HepG2 (cell line): ENCODE measurements around the gene KDM2B. TPM values are rescaled to one million over a fixed set of nuclear protein-coding genes. Genes with fewer than 3 reads are reported as not detected.

Experiments used
- AHR ChIP-seq: IDR thresholded peaks from 2 replicates; pipeline ENCODE4 v1.6.1; 2018; ENCODE audit warnings: missing genetic modification reagents, missing compliant biosample characterization
- ARHGAP35 ChIP-seq: sonication (generic); formaldehyde crosslinking; IDR thresholded peaks from 2 replicates; pipeline ENCODE4 v1.9.0; 2022; ENCODE audit warnings: mild to moderate bottlenecking, inconsistent platforms, moderate library complexity, missing genetic modification reagents, borderline replicate concordance
- IKZF4 ChIP-seq: sonication (generic); formaldehyde crosslinking; IDR thresholded peaks from 2 replicates; pipeline ENCODE4 v1.5.1; 2020; ENCODE audit warnings: borderline replicate concordance, mild to moderate bottlenecking, low read depth, missing genetic modification reagents; ENCODE audit errors: not compliant biosample characterization
- MXD4 ChIP-seq: IDR thresholded peaks from 2 replicates; pipeline ENCODE4 v1.6.1; 2016; ENCODE audit warnings: mild to moderate bottlenecking, missing biosample characterization, missing genetic modification reagents
- PAF1 ChIP-seq: IDR thresholded peaks from 2 replicates; pipeline ENCODE4 v1.6.1; 2016; ENCODE audit warnings: missing genetic modification reagents, missing compliant biosample characterization
- SOX5 ChIP-seq: IDR thresholded peaks from 2 replicates; pipeline ENCODE4 v1.6.1; 2016; ENCODE audit warnings: borderline replicate concordance
- ZFP90 ChIP-seq: sonication (generic); formaldehyde crosslinking; IDR thresholded peaks from 2 replicates; pipeline ENCODE4 v1.8.0; 2022; ENCODE audit warnings: missing genetic modification reagents, mild to moderate bottlenecking, inconsistent platforms, borderline replicate concordance
- ZNF12 ChIP-seq: sonication (generic); formaldehyde crosslinking; IDR thresholded peaks from 2 replicates; pipeline ENCODE4 v1.5.0; 2020; ENCODE audit warnings: missing genetic modification reagents
- ZNF235 ChIP-seq: sonication (generic); formaldehyde crosslinking; IDR thresholded peaks from 2 replicates; pipeline ENCODE4 v1.8.1; 2023; ENCODE audit warnings: mild to moderate bottlenecking, missing genetic modification reagents, borderline replicate concordance
- ZNF776 ChIP-seq: sonication (generic); formaldehyde crosslinking; IDR thresholded peaks from 2 replicates; pipeline ENCODE4 v1.4.0; 2020; ENCODE audit warnings: mild to moderate bottlenecking, missing genetic modification reagents
- ZNF790 ChIP-seq: sonication (generic); formaldehyde crosslinking; IDR thresholded peaks from 2 replicates; pipeline ENCODE4 v1.8.0; 2022; ENCODE audit warnings: missing genetic modification reagents, mild to moderate bottlenecking, borderline replicate concordance
- polyA plus RNA-seq, 8 experiments: library from polyadenylated mRNA; depleted of rRNA in 3 of 8; stranded (reverse) in 7 of 8; unstranded in 1 of 8; fragments of >200 nt; fragmentation: Illumina TruSeq in 4 of 8; extraction: Trizol in 4 of 8; gene quantifications; 2 replicates each; pipeline versions ENCODE4 v1.2.1 to v1.2.3, GENCODE V29; 2011 to 2016; ENCODE audit warnings: low read depth in 4 of 8, missing spikeins in 1 of 8, mixed read lengths in 1 of 8; ENCODE audit not compliant: insufficient read depth in 1 of 8
- total RNA-seq, 5 experiments: library from RNA; depleted of rRNA; stranded (reverse); fragments of >200 nt; fragmentation: Illumina TruSeq; extraction: Trizol; gene quantifications; 2 replicates each; pipeline ENCODE4 v1.2.3, GENCODE V29; 2016; ENCODE audit warnings: low read depth in 1 of 5
- TF ChIP-seq, protein P1 (sequence below): sonication (generic); formaldehyde crosslinking; IDR thresholded peaks from 2 replicates; pipeline ENCODE4 v1.4.0; 2020; ENCODE audit warnings: mild to moderate bottlenecking, missing genetic modification reagents, borderline replicate concordance
- TF ChIP-seq, protein P2 (sequence below): sonication (generic); formaldehyde crosslinking; IDR thresholded peaks from 2 replicates; pipeline ENCODE4 v1.4.0; 2020; ENCODE audit warnings: mild to moderate bottlenecking, missing genetic modification reagents
- TF ChIP-seq, protein P3 (sequence below): sonication (generic); formaldehyde crosslinking; IDR thresholded peaks from 2 replicates; pipeline ENCODE4 v1.5.0; 2020; ENCODE audit warnings: missing genetic modification reagents, mild to moderate bottlenecking, borderline replicate concordance
- TF ChIP-seq, protein P4 (sequence below), 2 experiments: IDR thresholded peaks; 2 replicates each; pipeline ENCODE4 v1.6.1; 2011 to 2012; ENCODE audit warnings: low read length in 2 of 2, borderline replicate concordance in 1 of 2, low read depth in 1 of 2, mild to moderate bottlenecking in 1 of 2, moderate library complexity in 1 of 2

KDM2B gene
- total and polyA plus RNA-seq, 2 of the 13 experiments (the other 11 are each of a cell fraction or from before 2014, with no cell fraction given) = 17.5 to 26.1 TPM

DNA sequence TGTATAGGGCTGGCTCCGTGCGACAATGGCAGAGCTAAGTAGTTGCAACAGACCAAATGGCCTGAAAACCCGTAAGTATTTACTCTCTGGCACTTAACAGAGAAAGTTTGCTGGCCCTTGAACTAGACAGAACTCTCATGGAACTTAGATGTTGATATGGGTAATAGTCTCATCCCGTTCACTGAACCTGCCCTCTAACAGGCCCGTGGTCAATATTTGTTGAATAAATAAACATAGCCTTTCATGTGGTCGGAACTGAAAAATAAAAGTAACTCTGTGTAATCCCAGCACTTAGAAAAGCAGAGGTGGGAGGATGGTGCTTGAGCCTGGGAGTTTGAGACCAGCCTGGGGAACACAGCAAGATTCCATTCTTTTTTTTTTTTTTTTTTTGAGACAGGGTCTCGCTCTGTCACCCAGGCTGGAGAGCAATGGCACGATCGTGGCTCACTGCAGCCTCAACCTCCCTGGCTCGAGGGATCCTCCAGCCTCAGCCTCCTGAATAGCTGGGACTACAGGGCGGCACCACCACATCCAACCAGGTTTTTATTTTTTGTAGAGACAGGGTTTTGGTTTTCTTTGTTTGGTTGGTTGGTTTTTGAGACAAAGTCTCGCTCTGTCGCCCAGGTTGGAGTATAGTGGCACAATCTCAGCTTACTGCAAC is 29.7 kb downstream of the KDM2B start (continued):
- TF ChIP-seq, protein P1, sequence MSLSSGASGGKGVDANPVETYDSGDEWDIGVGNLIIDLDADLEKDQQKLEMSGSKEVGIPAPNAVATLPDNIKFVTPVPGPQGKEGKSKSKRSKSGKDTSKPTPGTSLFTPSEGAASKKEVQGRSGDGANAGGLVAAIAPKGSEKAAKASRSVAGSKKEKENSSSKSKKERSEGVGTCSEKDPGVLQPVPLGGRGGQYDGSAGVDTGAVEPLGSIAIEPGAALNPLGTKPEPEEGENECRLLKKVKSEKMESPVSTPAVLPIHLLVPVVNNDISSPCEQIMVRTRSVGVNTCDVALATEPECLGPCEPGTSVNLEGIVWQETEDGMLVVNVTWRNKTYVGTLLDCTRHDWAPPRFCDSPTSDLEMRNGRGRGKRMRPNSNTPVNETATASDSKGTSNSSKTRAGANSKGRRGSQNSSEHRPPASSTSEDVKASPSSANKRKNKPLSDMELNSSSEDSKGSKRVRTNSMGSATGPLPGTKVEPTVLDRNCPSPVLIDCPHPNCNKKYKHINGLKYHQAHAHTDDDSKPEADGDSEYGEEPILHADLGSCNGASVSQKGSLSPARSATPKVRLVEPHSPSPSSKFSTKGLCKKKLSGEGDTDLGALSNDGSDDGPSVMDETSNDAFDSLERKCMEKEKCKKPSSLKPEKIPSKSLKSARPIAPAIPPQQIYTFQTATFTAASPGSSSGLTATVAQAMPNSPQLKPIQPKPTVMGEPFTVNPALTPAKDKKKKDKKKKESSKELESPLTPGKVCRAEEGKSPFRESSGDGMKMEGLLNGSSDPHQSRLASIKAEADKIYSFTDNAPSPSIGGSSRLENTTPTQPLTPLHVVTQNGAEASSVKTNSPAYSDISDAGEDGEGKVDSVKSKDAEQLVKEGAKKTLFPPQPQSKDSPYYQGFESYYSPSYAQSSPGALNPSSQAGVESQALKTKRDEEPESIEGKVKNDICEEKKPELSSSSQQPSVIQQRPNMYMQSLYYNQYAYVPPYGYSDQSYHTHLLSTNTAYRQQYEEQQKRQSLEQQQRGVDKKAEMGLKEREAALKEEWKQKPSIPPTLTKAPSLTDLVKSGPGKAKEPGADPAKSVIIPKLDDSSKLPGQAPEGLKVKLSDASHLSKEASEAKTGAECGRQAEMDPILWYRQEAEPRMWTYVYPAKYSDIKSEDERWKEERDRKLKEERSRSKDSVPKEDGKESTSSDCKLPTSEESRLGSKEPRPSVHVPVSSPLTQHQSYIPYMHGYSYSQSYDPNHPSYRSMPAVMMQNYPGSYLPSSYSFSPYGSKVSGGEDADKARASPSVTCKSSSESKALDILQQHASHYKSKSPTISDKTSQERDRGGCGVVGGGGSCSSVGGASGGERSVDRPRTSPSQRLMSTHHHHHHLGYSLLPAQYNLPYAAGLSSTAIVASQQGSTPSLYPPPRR (CRISPR knock-in tag) = peak; percentile 99
- TF ChIP-seq, protein P2, sequence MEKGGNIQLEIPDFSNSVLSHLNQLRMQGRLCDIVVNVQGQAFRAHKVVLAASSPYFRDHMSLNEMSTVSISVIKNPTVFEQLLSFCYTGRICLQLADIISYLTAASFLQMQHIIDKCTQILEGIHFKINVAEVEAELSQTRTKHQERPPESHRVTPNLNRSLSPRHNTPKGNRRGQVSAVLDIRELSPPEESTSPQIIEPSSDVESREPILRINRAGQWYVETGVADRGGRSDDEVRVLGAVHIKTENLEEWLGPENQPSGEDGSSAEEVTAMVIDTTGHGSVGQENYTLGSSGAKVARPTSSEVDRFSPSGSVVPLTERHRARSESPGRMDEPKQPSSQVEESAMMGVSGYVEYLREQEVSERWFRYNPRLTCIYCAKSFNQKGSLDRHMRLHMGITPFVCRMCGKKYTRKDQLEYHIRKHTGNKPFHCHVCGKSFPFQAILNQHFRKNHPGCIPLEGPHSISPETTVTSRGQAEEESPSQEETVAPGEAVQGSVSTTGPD (CRISPR knock-in tag) = 0 out of 2 replicates have a peak, but pooled peaks have one; percentile 15
- no peak for TF ChIP-seq ZFP90 (CRISPR knock-in tag)
- TF ChIP-seq IKZF4 (CRISPR knock-in tag) = no peak
- TF ChIP-seq PAF1 (CRISPR knock-in tag) = no peak
- TF ChIP-seq, protein P3, sequence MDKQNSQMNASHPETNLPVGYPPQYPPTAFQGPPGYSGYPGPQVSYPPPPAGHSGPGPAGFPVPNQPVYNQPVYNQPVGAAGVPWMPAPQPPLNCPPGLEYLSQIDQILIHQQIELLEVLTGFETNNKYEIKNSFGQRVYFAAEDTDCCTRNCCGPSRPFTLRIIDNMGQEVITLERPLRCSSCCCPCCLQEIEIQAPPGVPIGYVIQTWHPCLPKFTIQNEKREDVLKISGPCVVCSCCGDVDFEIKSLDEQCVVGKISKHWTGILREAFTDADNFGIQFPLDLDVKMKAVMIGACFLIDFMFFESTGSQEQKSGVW (CRISPR knock-in tag) = no peak
- TF ChIP-seq ZNF235 (CRISPR knock-in tag) = no peak
- no peak for TF ChIP-seq AHR (CRISPR knock-in tag)
- no peak for TF ChIP-seq MXD4 (CRISPR knock-in tag)
- TF ChIP-seq ZNF12 (CRISPR knock-in tag) = peak; percentile 85
- TF ChIP-seq ZNF776 (CRISPR knock-in tag) = no peak
- no peak for TF ChIP-seq ZNF790 (CRISPR knock-in tag)
- TF ChIP-seq SOX5 (CRISPR knock-in tag) = peak; percentile 94; the same call in 1 of the 2 replicates
- no peak for TF ChIP-seq ARHGAP35 (CRISPR knock-in tag)
- TF ChIP-seq, protein P4, sequence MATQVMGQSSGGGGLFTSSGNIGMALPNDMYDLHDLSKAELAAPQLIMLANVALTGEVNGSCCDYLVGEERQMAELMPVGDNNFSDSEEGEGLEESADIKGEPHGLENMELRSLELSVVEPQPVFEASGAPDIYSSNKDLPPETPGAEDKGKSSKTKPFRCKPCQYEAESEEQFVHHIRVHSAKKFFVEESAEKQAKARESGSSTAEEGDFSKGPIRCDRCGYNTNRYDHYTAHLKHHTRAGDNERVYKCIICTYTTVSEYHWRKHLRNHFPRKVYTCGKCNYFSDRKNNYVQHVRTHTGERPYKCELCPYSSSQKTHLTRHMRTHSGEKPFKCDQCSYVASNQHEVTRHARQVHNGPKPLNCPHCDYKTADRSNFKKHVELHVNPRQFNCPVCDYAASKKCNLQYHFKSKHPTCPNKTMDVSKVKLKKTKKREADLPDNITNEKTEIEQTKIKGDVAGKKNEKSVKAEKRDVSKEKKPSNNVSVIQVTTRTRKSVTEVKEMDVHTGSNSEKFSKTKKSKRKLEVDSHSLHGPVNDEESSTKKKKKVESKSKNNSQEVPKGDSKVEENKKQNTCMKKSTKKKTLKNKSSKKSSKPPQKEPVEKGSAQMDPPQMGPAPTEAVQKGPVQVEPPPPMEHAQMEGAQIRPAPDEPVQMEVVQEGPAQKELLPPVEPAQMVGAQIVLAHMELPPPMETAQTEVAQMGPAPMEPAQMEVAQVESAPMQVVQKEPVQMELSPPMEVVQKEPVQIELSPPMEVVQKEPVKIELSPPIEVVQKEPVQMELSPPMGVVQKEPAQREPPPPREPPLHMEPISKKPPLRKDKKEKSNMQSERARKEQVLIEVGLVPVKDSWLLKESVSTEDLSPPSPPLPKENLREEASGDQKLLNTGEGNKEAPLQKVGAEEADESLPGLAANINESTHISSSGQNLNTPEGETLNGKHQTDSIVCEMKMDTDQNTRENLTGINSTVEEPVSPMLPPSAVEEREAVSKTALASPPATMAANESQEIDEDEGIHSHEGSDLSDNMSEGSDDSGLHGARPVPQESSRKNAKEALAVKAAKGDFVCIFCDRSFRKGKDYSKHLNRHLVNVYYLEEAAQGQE (IDR thresholded peaks at IDR 0.05; ENCODE audit: borderline replicate concordance in 1 of 2, low read depth in 1 of 2, low read length in 2 of 2) = peak in 1 of 2 experiments; percentile 66; a peak in 1 of 4 replicates
